GM12801 (cell line): ENCODE results near the gene NEK11.

Experiments
- CTCF ChIP-seq: IDR thresholded peaks from one replicate; pipeline ENCODE4 v1.5.1; 2011; ENCODE audit warnings: control low read depth; ENCODE audit not compliant: insufficient read length; ENCODE audit errors: extremely low read depth

The NEK11 gene

GRCh38 chr3:131304890-131305289 lies 278.2 kb downstream of the NEK11 start:
- no peak for TF ChIP-seq CTCF

DNA sequence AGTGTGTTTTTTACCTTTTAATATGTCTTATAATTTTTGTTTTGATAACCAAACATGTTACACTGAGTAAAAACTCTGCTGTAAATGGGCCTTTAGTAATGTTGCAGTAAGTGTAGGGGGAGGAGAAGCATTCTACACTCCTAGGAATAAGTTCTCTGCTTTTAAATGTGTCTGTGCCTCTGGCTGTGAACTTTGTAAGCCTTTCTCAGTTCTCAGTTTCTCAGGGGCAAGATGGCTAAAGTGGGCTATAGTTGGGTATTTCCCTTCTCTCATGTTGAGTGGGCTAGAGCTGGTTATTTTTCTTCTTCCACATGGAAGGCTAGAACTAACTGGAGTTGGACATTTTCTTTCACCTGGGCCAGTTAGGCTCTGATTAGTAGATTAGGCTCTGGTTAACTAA lies 279.6 kb downstream of the NEK11 start:
- TF ChIP-seq CTCF, result no peak

GRCh38 chr3:131314318-131314717 lies 287.6 kb downstream of the NEK11 start:
- no peak for TF ChIP-seq CTCF

DNA sequence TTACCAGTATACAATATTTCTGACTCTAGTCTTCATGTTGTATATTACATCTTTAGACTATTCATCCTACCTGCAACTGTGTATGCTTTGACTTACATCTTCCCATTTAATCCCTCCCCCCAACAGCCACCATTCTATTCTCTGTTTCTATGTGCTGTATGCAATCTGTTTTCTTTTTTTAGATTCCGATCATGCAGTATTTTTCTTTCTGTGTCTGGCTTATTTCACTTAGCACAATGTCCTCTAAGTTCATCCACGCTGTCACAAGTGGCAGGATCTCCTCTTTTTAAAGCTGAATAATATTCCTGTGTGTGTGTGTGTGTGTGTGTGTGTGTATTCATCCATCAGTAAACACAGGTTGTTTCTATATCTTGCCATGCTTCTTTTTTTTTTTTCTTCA lies 288.5 kb downstream of the NEK11 start:
- no peak for TF ChIP-seq CTCF

DNA sequence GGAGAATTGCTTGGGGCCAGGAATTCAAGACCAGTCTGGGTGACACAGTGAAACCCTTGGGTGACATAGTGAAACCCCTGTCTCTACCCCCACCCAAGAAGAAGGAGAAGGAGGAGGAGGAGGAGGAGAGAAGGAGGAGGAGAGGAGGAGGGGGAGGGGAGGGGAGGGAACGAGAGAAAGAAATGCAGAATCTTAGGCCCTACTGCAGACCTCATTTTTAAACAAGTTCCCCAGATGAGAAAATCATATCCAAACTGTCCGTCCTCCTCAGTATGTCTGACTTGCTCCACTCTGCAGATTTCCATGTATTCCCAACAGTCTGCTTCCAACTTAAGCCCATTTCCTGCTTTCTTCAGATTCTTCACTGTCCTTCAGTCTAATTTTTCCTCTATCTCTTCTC lies 291.0 kb downstream of the NEK11 start:
- no peak for TF ChIP-seq CTCF

DNA sequence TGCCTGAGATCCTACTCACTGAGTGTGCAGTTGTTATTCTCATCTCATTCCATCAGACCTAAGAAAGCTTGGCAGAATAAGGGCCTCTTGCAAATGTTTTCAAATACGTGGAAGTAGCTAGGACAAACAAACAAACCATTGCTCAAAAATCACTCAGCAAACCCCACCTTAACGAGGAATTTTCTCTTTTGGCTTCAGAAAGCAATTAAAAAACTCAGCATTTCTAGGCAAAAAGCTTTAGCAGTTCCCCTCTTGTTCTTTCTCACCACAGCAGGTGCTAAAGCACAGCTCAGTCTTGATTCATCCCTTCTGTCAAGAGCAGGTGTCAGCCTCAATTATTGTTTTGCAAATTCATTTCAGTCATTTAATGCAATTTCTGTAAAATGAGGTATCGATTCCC lies 296.3 kb downstream of the NEK11 start:
- TF ChIP-seq CTCF, result no peak

GRCh38 chr3:131323792-131324191 lies 297.1 kb downstream of the NEK11 start:
- TF ChIP-seq CTCF, result no peak

GRCh38 chr3:131324923-131325322 lies 298.2 kb downstream of the NEK11 start:
- TF ChIP-seq CTCF, result no peak
